HAP-1 (cell line): ENCODE results near the gene S100A16.

Source experiments
- DNase-seq, 2 experiments: peaks; one replicate each; pipeline ENCODE4 v3.0.0-alpha.2; 2016 to 2020; ENCODE audit warnings: low spot score in 2 of 2
- H3K27me3 ChIP-seq: fragments of 250-450 bp; sonication (Bioruptor Pico); 2 replicates; pipeline ENCODE4 v1.5.1; 2020; ENCODE audit warnings: low read depth, mild to moderate bottlenecking, moderate library complexity
- H3K36me3 ChIP-seq: fragments of 250-450 bp; sonication (Bioruptor Pico); replicated peaks from 2 replicates; pipeline ENCODE4 v1.5.1; 2020; ENCODE audit warnings: mild to moderate bottlenecking
- H3K4me1 ChIP-seq: fragments of 250-450 bp; sonication (Bioruptor Pico); 2 replicates; pipeline ENCODE4 v1.5.1; 2020; ENCODE audit warnings: mild to moderate bottlenecking
- H3K4me3 ChIP-seq: fragments of 250-450 bp; sonication (Bioruptor Pico); 2 replicates; pipeline ENCODE4 v1.5.1; 2020; ENCODE audit warnings: mild to moderate bottlenecking, moderate library complexity
- H3K9me3 ChIP-seq: fragments of 250-450 bp; sonication (Bioruptor Pico); 2 replicates; pipeline ENCODE4 v1.5.1; 2020; ENCODE audit warnings: mild to moderate bottlenecking, moderate library complexity
- in situ Hi-C: fragments of 300-500 bp; cut with MboI; formaldehyde crosslinking; loops from 3 replicates; pipeline ENCODE4 v1.14.3; 2020; ENCODE audit warnings: low sequenced_read_pairs, inconsistent platforms, mixed read lengths

Gene S100A16

GRCh38 chr1:153631047-153632022 lies 18.4 kb upstream of the S100A16 start:
- in situ Hi-C loops, result no loop called here
- peaks cover 26% of the 10 kb centered on the region for H3K4me1 ChIP-seq
- H3K27me3 ChIP-seq, result no peaks in the 10 kb centered on the region
- no peaks in the 10 kb centered on the region for H3K9me3 ChIP-seq
- H3K36me3 ChIP-seq, result peaks cover 17% of the 10 kb centered on the region
- H3K4me3 ChIP-seq, result no peak overlapping the region
- no peak for DNase-seq

- in situ Hi-C loops, result no loop called here
- no peak for DNase-seq
- no peaks in the 10 kb centered on the region for H3K9me3 ChIP-seq
- H3K36me3 ChIP-seq, result peaks cover 12% of the 10 kb centered on the region
- peaks cover 24% of the 10 kb centered on the region for H3K4me1 ChIP-seq
- no peaks in the 10 kb centered on the region for H3K27me3 ChIP-seq
- no peak overlapping the region for H3K4me3 ChIP-seq
Observed at GRCh38 chr1:153630384-153630783, 17.4 kb upstream of the S100A16 start.

- H3K9me3 ChIP-seq, result no peaks in the 10 kb centered on the region
- H3K36me3 ChIP-seq, result peaks cover 13% of the 10 kb centered on the region
- no peaks in the 10 kb centered on the region for H3K27me3 ChIP-seq
- in situ Hi-C loops, result no loop called here
- DNase-seq, result no peak
- H3K4me1 ChIP-seq, result peaks cover 24% of the 10 kb centered on the region
- no peak overlapping the region for H3K4me3 ChIP-seq
Observed at GRCh38 chr1:153629971-153630370, 17.0 kb upstream of the S100A16 start.

GRCh38 chr1:153629343-153629665 lies 16.4 kb upstream of the S100A16 start:
- Histone ChIP-seq H3K27me3 (no peaks in the 10 kb centered on the region), H3K4me3 (no peak overlapping the region), H3K9me3 (no peaks in the 10 kb centered on the region), H3K4me1 (peaks cover 24% of the 10 kb centered on the region), H3K36me3 (peaks cover 13% of the 10 kb centered on the region)
- in situ Hi-C loops, result no loop called here
- no peak for DNase-seq

GRCh38 chr1:153628638-153629342 lies 15.9 kb upstream of the S100A16 start:
- Histone ChIP-seq H3K9me3 (no peaks in the 10 kb centered on the region), H3K27me3 (no peaks in the 10 kb centered on the region), H3K36me3 (peaks cover 10% of the 10 kb centered on the region), H3K4me1 (peaks cover 24% of the 10 kb centered on the region), H3K4me3 (no peak overlapping the region)
- no peak for DNase-seq
- in situ Hi-C loops, result no loop called here

GRCh38 chr1:153627715-153628626 lies 15.0 kb upstream of the S100A16 start, which contains the start of gene S100A1:
Gene S100A1, plus strand, starts transcription at chr1:153628434. Its CDS starts 2,088 bp downstream, at chr1:153630522.
- peak within 1 kb of the TSS; percentile 34 for H3K4me3 ChIP-seq
- in situ Hi-C loops, result no loop called here

GRCh38 chr1:153626904-153627714 lies 14.2 kb upstream of the S100A16 start, which contains the start of gene S100A13:
Gene S100A13, minus strand, starts transcription at chr1:153627505. Its CDS starts 1,033 bp downstream, at chr1:153626472.
- in situ Hi-C loops, result no loop called here
- Histone ChIP-seq H3K4me1 (peaks cover 23% of the 10 kb centered on the region), H3K9me3 (no peaks in the 10 kb centered on the region), H3K4me3 (peak within 1 kb of the TSS; percentile 34), H3K36me3 (peaks cover 11% of the 10 kb centered on the region), H3K27me3 (no peaks in the 10 kb centered on the region)
- DNase-seq, result peak; percentile 90 to 95

More at GRCh38 chr1:153627715-153628626, 15.0 kb upstream of the S100A16 start, which contains the start of gene S100A1:
- peaks cover 10% of the 10 kb centered on the region for H3K36me3 ChIP-seq
- no peak for DNase-seq
- peaks cover 23% of the 10 kb centered on the region for H3K4me1 ChIP-seq
- no peaks in the 10 kb centered on the region for H3K27me3 ChIP-seq
- no peaks in the 10 kb centered on the region for H3K9me3 ChIP-seq

- Histone ChIP-seq H3K4me3 (peak overlapping the region; percentile 34), H3K27me3 (no peaks in the 10 kb centered on the region), H3K36me3 (peaks cover 11% of the 10 kb centered on the region), H3K9me3 (no peaks in the 10 kb centered on the region), H3K4me1 (peaks cover 23% of the 10 kb centered on the region)
- in situ Hi-C loops, result no loop called here
- no peak for DNase-seq
Observed at GRCh38 chr1:153626477-153626903, 13.6 kb upstream of the S100A16 start.

GRCh38 chr1:153624965-153625611 lies 12.2 kb upstream of the S100A16 start:
- Histone ChIP-seq H3K4me3 (no peak overlapping the region), H3K27me3 (no peaks in the 10 kb centered on the region), H3K36me3 (peaks cover 11% of the 10 kb centered on the region), H3K9me3 (no peaks in the 10 kb centered on the region), H3K4me1 (peaks cover 19% of the 10 kb centered on the region)
- DNase-seq, result no peak
- in situ Hi-C loops, result no loop called here

GRCh38 chr1:153623101-153623500 lies 10.2 kb upstream of the S100A16 start:
- no peak for DNase-seq
- in situ Hi-C loops, result no loop called here

GRCh38 chr1:153619171-153619570 lies 6.2 kb upstream of the S100A16 start:
- in situ Hi-C loops, result no loop called here
- no peaks in the 10 kb centered on the region for H3K9me3 ChIP-seq
- peaks cover 9% of the 10 kb centered on the region for H3K36me3 ChIP-seq
- no peak overlapping the region for H3K4me3 ChIP-seq
- DNase-seq, result no peak
- no peaks in the 10 kb centered on the region for H3K27me3 ChIP-seq
- H3K4me1 ChIP-seq, result peaks cover 4% of the 10 kb centered on the region; the same call in 1 of the 2 replicates

More at GRCh38 chr1:153623101-153623500, 10.2 kb upstream of the S100A16 start:
- Histone ChIP-seq H3K4me1 (peaks cover 19% of the 10 kb centered on the region), H3K27me3 (no peaks in the 10 kb centered on the region), H3K4me3 (no peak overlapping the region), H3K36me3 (peaks cover 16% of the 10 kb centered on the region), H3K9me3 (no peaks in the 10 kb centered on the region)

- Histone ChIP-seq H3K4me1 (no peaks in the 10 kb centered on the region), H3K4me3 (no peak overlapping the region), H3K27me3 (no peaks in the 10 kb centered on the region), H3K36me3 (peaks cover 9% of the 10 kb centered on the region), H3K9me3 (no peaks in the 10 kb centered on the region)
- DNase-seq, result no peak
- in situ Hi-C loops, result no loop called here
Observed at GRCh38 chr1:153617663-153618062, 4.7 kb upstream of the S100A16 start.
